ENCODE data around the gene BLM. TPM values are rescaled to one million over a fixed set of nuclear protein-coding genes. Genes with fewer than 3 reads are reported as not detected.

The BLM gene
- polyA plus RNA-seq, 1 of the 3 experiments (the other 2 are of a cell fraction), result 2.7 TPM

- Histone ChIP-seq H3K27ac (ENCODE audit: low read depth in 2 of 2, low read length in 1 of 2) (no peak overlapping the region), H2AFZ (ENCODE audit: low read depth) (no peak overlapping the region), H3K9ac (no peak overlapping the region), H3K79me2 (ENCODE audit: insufficient read depth) (no peaks in the 10 kb centered on the region), H4K20me1 (ENCODE audit: insufficient read depth) (no peaks in the 10 kb centered on the region; the same call in 1 of the 2 replicates), H3K9me3 (no peaks in the 10 kb centered on the region), H3K36me3 (replicated peaks in 1 of 2; ENCODE audit: control insufficient read depth in 1 of 2, insufficient read depth in 2 of 2, low read length in 1 of 2) (no peaks in the 10 kb centered on the region), H3K4me2 (no peak overlapping the region), H3K4me1 (ENCODE audit: control insufficient read depth in 1 of 2, insufficient read depth in 2 of 2, low read depth in 1 of 2, low read length in 1 of 2) (peaks cover 4 to 14% of the 10 kb centered on the region in 2 experiments; a peak in 3 of 4 replicates), H3K27me3 (ENCODE audit: insufficient read depth) (no peaks in the 10 kb centered on the region), H3F3A (replicated peaks; ENCODE audit: insufficient read depth) (peaks cover 21% of the 10 kb centered on the region), H3K9me2 (no peaks in the 10 kb centered on the region), H3K4me3 (ENCODE audit: low read depth in 2 of 2, low read length in 1 of 2) (no peak overlapping the region)
- CTCF ChIA-PET, result no interaction called here
- POLR2A ChIA-PET, result no interaction called here
- 89% methylated on average over 7 of the region's 10 CpGs for WGBS (ENCODE audit: low lambda C conversion rate)
- TF ChIP-seq IRF3 (IDR thresholded peaks at IDR 0.05; ENCODE audit: low read depth, low read length) (no peak), MXI1 (IDR thresholded peaks at IDR 0.05; ENCODE audit: low read depth, low read length) (no peak), CHD2 (IDR thresholded peaks at IDR 0.05; ENCODE audit: low read length, partially characterized antibody) (no peak), SIN3A (IDR thresholded peaks at IDR 0.05; ENCODE audit: borderline replicate concordance, low read depth, low read length) (no peak), JUND (IDR thresholded peaks at IDR 0.05) (no peak), REST (IDR thresholded peaks at IDR 0.05; ENCODE audit: low read depth, low read length) (no peak), POLR2AphosphoS5 (IDR thresholded peaks at IDR 0.05; ENCODE audit: low read depth, low read length) (no peak), FOXJ3 (CRISPR knock-in tag; IDR thresholded peaks at IDR 0.05) (no peak), ZBTB33 (IDR thresholded peaks at IDR 0.05; ENCODE audit: borderline replicate concordance, low read depth) (no peak), EP300 (IDR thresholded peaks at IDR 0.05; ENCODE audit: borderline replicate concordance in 1 of 2, low read depth in 1 of 2, low read length in 1 of 2) (no peak), GATA2 (CRISPR knock-in tag; IDR thresholded peaks at IDR 0.05) (no peak), TCF12 (IDR thresholded peaks at IDR 0.05) (no peak), RXRA (IDR thresholded peaks at IDR 0.05; ENCODE audit: borderline replicate concordance, low read depth) (no peak), EZH2phosphoT487 (IDR thresholded peaks at IDR 0.05; ENCODE audit: borderline replicate concordance, low read depth) (no peak), YY1 (IDR thresholded peaks at IDR 0.05; ENCODE audit: low read depth) (no peak), FOXM1 (IDR thresholded peaks at IDR 0.05; ENCODE audit: low read depth) (no peak), GABPA (IDR thresholded peaks at IDR 0.05; ENCODE audit: low read depth) (no peak)
- TF ChIP-seq, protein P1, sequence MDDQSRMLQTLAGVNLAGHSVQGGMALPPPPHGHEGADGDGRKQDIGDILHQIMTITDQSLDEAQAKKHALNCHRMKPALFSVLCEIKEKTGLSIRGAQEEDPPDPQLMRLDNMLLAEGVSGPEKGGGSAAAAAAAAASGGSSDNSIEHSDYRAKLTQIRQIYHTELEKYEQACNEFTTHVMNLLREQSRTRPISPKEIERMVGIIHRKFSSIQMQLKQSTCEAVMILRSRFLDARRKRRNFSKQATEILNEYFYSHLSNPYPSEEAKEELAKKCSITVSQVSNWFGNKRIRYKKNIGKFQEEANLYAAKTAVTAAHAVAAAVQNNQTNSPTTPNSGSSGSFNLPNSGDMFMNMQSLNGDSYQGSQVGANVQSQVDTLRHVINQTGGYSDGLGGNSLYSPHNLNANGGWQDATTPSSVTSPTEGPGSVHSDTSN (IDR thresholded peaks at IDR 0.05), result no peak
- TF ChIP-seq, protein P2, sequence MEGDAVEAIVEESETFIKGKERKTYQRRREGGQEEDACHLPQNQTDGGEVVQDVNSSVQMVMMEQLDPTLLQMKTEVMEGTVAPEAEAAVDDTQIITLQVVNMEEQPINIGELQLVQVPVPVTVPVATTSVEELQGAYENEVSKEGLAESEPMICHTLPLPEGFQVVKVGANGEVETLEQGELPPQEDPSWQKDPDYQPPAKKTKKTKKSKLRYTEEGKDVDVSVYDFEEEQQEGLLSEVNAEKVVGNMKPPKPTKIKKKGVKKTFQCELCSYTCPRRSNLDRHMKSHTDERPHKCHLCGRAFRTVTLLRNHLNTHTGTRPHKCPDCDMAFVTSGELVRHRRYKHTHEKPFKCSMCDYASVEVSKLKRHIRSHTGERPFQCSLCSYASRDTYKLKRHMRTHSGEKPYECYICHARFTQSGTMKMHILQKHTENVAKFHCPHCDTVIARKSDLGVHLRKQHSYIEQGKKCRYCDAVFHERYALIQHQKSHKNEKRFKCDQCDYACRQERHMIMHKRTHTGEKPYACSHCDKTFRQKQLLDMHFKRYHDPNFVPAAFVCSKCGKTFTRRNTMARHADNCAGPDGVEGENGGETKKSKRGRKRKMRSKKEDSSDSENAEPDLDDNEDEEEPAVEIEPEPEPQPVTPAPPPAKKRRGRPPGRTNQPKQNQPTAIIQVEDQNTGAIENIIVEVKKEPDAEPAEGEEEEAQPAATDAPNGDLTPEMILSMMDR (IDR thresholded peaks at IDR 0.05), result no peak
- no peak for DNase-seq
These were observed 33.8 kb upstream of the BLM start for GRCh38 chr15:90683371-90683770.

Measured in SK-N-SH (cell line).